ENCODE results near the gene MAPKAP1.
"Not testable (repeated sequence)": the region's sequence is repeated elsewhere in the genome, so short reads cannot be mapped to it uniquely, and the experiment has no call there.

MAPKAP1 gene

DNA sequence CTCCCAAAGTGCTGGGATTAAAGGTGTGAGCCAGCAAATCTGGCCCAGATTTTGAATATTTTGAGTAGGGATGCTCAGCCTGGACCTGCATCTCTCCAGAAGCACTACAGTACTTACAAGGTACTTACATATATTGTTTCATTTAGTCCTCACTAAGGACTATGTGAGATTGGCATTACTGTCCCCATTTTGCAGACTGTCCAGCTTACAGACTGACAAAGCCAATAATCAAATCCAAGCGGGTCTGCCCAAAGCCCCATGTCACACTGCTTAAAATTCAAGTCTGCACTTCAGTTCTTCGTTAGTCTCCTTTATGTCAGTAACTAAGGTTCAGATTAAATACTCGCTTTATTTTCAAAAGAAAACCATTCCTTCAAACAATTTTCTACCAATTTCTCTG, 7.1 kb downstream of the MAPKAP1 start:
- Histone ChIP-seq H3K56ac (ENCODE audit: low read length) (no peak overlapping the region), H3K27me3 (ENCODE audit: insufficient read depth, low read length, poor library complexity) (no peaks in the 10 kb centered on the region), H2BK5ac (ENCODE audit: low read length) (no peak overlapping the region), H3K4me3 (ENCODE audit: low read length) (no peak overlapping the region), H4K5ac (ENCODE audit: low read length) (no peak overlapping the region), H2AK5ac (ENCODE audit: low read length) (no peak overlapping the region), H3K4me2 (ENCODE audit: low read length) (no peak overlapping the region), H3K18ac (ENCODE audit: low read length) (no peak overlapping the region), H2BK15ac (replicated peaks; ENCODE audit: low read depth) (no peak overlapping the region), H3K79me1 (ENCODE audit: low read length) (no peaks in the 10 kb centered on the region), H3K27ac (ENCODE audit: low read depth, low read length) (no peak overlapping the region), H3K36me3 (ENCODE audit: control insufficient read depth, insufficient read depth, low read length) (no peaks in the 10 kb centered on the region), H3K9ac (ENCODE audit: low read length) (no peak overlapping the region), H4K8ac (ENCODE audit: low read depth, low read length) (no peak overlapping the region), H3K4me1 (ENCODE audit: control insufficient read depth, low read depth, low read length) (peaks cover 2% of the 10 kb centered on the region), H3K79me2 (ENCODE audit: control insufficient read depth, insufficient read depth, low read length) (peaks cover 31% of the 10 kb centered on the region), H2BK120ac (ENCODE audit: low read depth, low read length) (no peak overlapping the region), H3K23ac (ENCODE audit: low read length) (no peak overlapping the region), H3K4ac (ENCODE audit: low read depth, low read length) (no peak overlapping the region)
- 100% methylated on average over 1 of the region's 3 CpGs for whole genome bisulfite sequencing (ENCODE audit: extremely low coverage, insufficient coverage, low lambda C conversion rate)
- no peak for DNase-seq

DNA sequence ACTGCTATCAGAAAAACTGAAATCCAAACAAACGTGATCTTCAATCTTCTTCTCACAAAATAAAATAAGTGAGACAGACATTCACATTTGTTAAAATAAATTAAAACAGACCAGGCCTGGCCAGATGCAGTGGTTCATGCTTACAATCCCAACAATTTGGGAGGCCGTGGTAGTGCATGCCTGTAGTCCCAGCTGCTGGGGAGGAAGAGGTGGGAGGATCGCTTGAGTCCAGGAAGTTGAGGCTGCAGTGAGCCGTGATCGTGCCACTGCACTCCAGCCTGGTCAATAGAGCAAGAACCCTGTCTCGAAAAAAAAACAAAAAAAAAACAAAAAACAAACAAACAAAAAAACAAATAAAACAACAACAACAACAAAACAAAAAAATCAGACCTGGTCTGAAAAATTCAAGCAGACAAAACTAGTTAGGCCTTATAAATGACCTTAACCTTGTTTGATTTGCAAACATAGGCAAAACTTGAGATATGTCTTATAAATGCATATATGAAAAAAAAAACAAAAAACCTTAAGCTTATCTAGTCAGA, 10.8 kb downstream of the MAPKAP1 start:
- no peak overlapping the region for H2BK5ac ChIP-seq (ENCODE audit: low read length)
- DNase-seq: peak; percentile 36
- H3K27ac ChIP-seq (ENCODE audit: low read depth, low read length): no peak overlapping the region

DNA sequence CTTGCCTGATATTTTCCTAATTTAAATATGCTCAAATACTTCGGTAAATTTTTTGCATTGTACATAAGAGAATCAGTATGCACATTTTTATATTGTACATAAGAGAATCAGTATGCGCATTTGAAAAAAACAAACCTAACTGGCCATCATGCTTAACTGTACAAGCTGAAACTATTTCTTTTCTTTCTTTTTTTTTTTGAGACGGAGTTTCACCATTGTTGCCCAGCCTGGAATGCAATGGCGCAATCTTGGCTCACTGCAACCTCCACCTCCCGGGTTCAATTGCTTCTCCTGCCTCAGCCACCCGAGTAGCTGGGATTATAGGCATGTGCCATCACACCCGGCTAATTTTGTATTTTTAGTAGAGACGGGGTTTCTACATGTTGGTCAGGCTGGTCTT, 11.5 kb downstream of the MAPKAP1 start:
- not testable (repeated sequence) for H3K27me3 ChIP-seq (ENCODE audit: insufficient read depth, low read length, poor library complexity); H2BK15ac ChIP-seq (replicated peaks; ENCODE audit: low read depth); H4K5ac ChIP-seq (ENCODE audit: low read length); H2BK120ac ChIP-seq (ENCODE audit: low read depth, low read length); H3K18ac ChIP-seq (ENCODE audit: low read length); H3K4me2 ChIP-seq (ENCODE audit: low read length); H3K79me1 ChIP-seq (ENCODE audit: low read length); H2AK5ac ChIP-seq (ENCODE audit: low read length); H3K36me3 ChIP-seq (ENCODE audit: control insufficient read depth, insufficient read depth, low read length); H3K9ac ChIP-seq (ENCODE audit: low read length); H3K4me3 ChIP-seq (ENCODE audit: low read length); H4K8ac ChIP-seq (ENCODE audit: low read depth, low read length); H3K27ac ChIP-seq (ENCODE audit: low read depth, low read length); DNase-seq; H2BK5ac ChIP-seq (ENCODE audit: low read length); H3K4ac ChIP-seq (ENCODE audit: low read depth, low read length); H3K56ac ChIP-seq (ENCODE audit: low read length); H3K23ac ChIP-seq (ENCODE audit: low read length); H3K4me1 ChIP-seq (ENCODE audit: control insufficient read depth, low read depth, low read length)
- no CpG with 5 or more reads among the region's 8 CpGs for WGBS (ENCODE audit: extremely low coverage, insufficient coverage, low lambda C conversion rate)
- peaks cover 19% of the 10 kb centered on the region for H3K79me2 ChIP-seq (ENCODE audit: control insufficient read depth, insufficient read depth, low read length)

More for the DNA sequence above, 10.8 kb downstream of the MAPKAP1 start:
- H3K4me3 ChIP-seq (ENCODE audit: low read length): no peak overlapping the region
- no peaks in the 10 kb centered on the region for H3K4me1 ChIP-seq (ENCODE audit: control insufficient read depth, low read depth, low read length)
- no peak overlapping the region for H2AK5ac ChIP-seq (ENCODE audit: low read length)
- H3K18ac ChIP-seq (ENCODE audit: low read length): no peak overlapping the region
- H2BK15ac ChIP-seq (replicated peaks; ENCODE audit: low read depth): no peak overlapping the region
- no peaks in the 10 kb centered on the region for H3K36me3 ChIP-seq (ENCODE audit: control insufficient read depth, insufficient read depth, low read length)
- H4K8ac ChIP-seq (ENCODE audit: low read depth, low read length): no peak overlapping the region
- H4K5ac ChIP-seq (ENCODE audit: low read length): no peak overlapping the region
- WGBS (ENCODE audit: extremely low coverage, insufficient coverage, low lambda C conversion rate): 100% methylated on average over 1 of the region's 6 CpGs
- H3K56ac ChIP-seq (ENCODE audit: low read length): no peak overlapping the region
- no peaks in the 10 kb centered on the region for H3K27me3 ChIP-seq (ENCODE audit: insufficient read depth, low read length, poor library complexity)
- H3K4me2 ChIP-seq (ENCODE audit: low read length): no peak overlapping the region
- peak overlapping the region; percentile 16 for H3K4ac ChIP-seq (ENCODE audit: low read depth, low read length)
- no peak overlapping the region for H3K23ac ChIP-seq (ENCODE audit: low read length)
- no peak overlapping the region for H3K9ac ChIP-seq (ENCODE audit: low read length)
- H3K79me2 ChIP-seq (ENCODE audit: control insufficient read depth, insufficient read depth, low read length): peaks cover 17% of the 10 kb centered on the region
- no peaks in the 10 kb centered on the region for H3K79me1 ChIP-seq (ENCODE audit: low read length)
- H2BK120ac ChIP-seq (ENCODE audit: low read depth, low read length): no peak overlapping the region

DNA sequence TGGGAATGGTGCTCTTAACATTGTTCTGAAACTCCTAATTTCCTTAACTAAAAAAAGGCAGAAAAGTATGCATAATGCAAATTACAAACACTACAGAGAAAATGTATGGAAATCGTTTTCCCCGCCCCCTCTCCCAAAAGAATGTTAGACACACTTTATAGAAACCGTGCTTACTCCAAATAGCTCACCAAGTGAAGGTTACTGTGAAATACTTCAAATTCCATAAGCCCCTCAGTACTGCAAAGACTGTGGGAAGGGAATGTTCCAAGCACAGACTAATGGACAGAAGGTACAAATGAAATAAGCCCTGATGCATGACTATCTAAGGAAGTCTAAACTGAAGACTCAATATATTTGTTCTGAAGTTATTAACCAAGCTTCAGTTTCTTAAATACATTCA, 12.5 kb downstream of the MAPKAP1 start:
- no peak overlapping the region for H2BK5ac ChIP-seq (ENCODE audit: low read length)
- no peaks in the 10 kb centered on the region for H3K79me1 ChIP-seq (ENCODE audit: low read length)
- H2BK15ac ChIP-seq (replicated peaks; ENCODE audit: low read depth): no peak overlapping the region
- H4K5ac ChIP-seq (ENCODE audit: low read length): no peak overlapping the region
- no CpG with 5 or more reads among the region's 3 CpGs for WGBS (ENCODE audit: extremely low coverage, insufficient coverage, low lambda C conversion rate)
- H3K36me3 ChIP-seq (ENCODE audit: control insufficient read depth, insufficient read depth, low read length): no peaks in the 10 kb centered on the region
- H2BK120ac ChIP-seq (ENCODE audit: low read depth, low read length): no peak overlapping the region
- no peak overlapping the region for H3K23ac ChIP-seq (ENCODE audit: low read length)
- DNase-seq: peak; percentile 88
- H3K4me1 ChIP-seq (ENCODE audit: control insufficient read depth, low read depth, low read length): no peaks in the 10 kb centered on the region
- no peak overlapping the region for H3K4me2 ChIP-seq (ENCODE audit: low read length)
- no peak overlapping the region for H3K4me3 ChIP-seq (ENCODE audit: low read length)
- H3K56ac ChIP-seq (ENCODE audit: low read length): no peak overlapping the region
- no peak overlapping the region for H3K9ac ChIP-seq (ENCODE audit: low read length)
- H3K79me2 ChIP-seq (ENCODE audit: control insufficient read depth, insufficient read depth, low read length): peaks cover 21% of the 10 kb centered on the region
- no peak overlapping the region for H3K18ac ChIP-seq (ENCODE audit: low read length)
- H3K27me3 ChIP-seq (ENCODE audit: insufficient read depth, low read length, poor library complexity): no peaks in the 10 kb centered on the region
- H3K4ac ChIP-seq (ENCODE audit: low read depth, low read length): no peak overlapping the region
- H2AK5ac ChIP-seq (ENCODE audit: low read length): no peak overlapping the region
- H4K8ac ChIP-seq (ENCODE audit: low read depth, low read length): no peak overlapping the region
- no peak overlapping the region for H3K27ac ChIP-seq (ENCODE audit: low read depth, low read length)

DNA sequence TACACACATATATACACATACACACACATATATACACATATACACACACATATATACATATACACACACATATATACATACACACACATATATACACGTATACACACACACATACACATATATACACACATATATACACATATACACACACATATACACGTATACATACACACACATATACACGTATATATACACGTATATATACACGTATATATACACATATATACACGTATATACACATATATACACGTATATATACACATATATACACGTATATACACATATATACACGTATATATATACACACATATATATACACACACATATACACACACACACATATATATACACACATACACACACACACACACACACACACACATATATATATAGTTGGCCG, 13.5 kb downstream of the MAPKAP1 start:
- H4K8ac ChIP-seq (ENCODE audit: low read depth, low read length); H2BK5ac ChIP-seq (ENCODE audit: low read length); H3K4me1 ChIP-seq (ENCODE audit: control insufficient read depth, low read depth, low read length); H2BK15ac ChIP-seq (replicated peaks; ENCODE audit: low read depth); H3K23ac ChIP-seq (ENCODE audit: low read length); H4K5ac ChIP-seq (ENCODE audit: low read length); H3K18ac ChIP-seq (ENCODE audit: low read length); H3K4me3 ChIP-seq (ENCODE audit: low read length); H2BK120ac ChIP-seq (ENCODE audit: low read depth, low read length); H3K79me1 ChIP-seq (ENCODE audit: low read length); H3K36me3 ChIP-seq (ENCODE audit: control insufficient read depth, insufficient read depth, low read length); H3K9ac ChIP-seq (ENCODE audit: low read length); H3K4me2 ChIP-seq (ENCODE audit: low read length); H3K27ac ChIP-seq (ENCODE audit: low read depth, low read length); H3K56ac ChIP-seq (ENCODE audit: low read length); H3K4ac ChIP-seq (ENCODE audit: low read depth, low read length); DNase-seq; H3K27me3 ChIP-seq (ENCODE audit: insufficient read depth, low read length, poor library complexity); H2AK5ac ChIP-seq (ENCODE audit: low read length): not testable (repeated sequence)
- 100% methylated on average over 9 of the region's 10 CpGs for WGBS (ENCODE audit: extremely low coverage, insufficient coverage, low lambda C conversion rate)
- peaks cover 20% of the 10 kb centered on the region for H3K79me2 ChIP-seq (ENCODE audit: control insufficient read depth, insufficient read depth, low read length)

DNA sequence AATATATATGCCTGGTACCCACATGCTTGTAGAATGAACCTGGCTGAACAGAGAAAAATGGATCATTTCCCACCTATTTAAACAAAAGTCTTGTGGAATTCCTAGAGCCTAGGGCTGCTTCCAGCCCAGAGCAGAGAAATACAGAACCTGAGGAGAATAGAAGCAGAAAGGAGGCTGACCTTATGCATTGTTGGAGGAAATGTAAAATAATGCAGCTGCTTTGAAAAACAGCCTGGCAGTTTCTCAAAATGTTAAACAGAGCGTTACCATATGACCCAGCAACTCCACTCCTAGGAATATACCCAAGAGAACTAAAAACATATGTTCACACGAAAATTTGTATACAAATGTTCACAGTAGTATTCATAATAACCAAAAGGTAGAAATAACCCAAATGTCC, 15.1 kb downstream of the MAPKAP1 start:
- Histone ChIP-seq H3K4me2 (ENCODE audit: low read length) (no peak overlapping the region), H3K4me3 (ENCODE audit: low read length) (no peak overlapping the region), H3K23ac (ENCODE audit: low read length) (no peak overlapping the region), H3K56ac (ENCODE audit: low read length) (no peak overlapping the region), H3K79me2 (ENCODE audit: control insufficient read depth, insufficient read depth, low read length) (peaks cover 17% of the 10 kb centered on the region), H4K5ac (ENCODE audit: low read length) (no peak overlapping the region), H2BK15ac (replicated peaks; ENCODE audit: low read depth) (no peak overlapping the region), H2BK120ac (ENCODE audit: low read depth, low read length) (no peak overlapping the region), H2BK5ac (ENCODE audit: low read length) (no peak overlapping the region), H3K9ac (ENCODE audit: low read length) (no peak overlapping the region), H2AK5ac (ENCODE audit: low read length) (no peak overlapping the region), H3K4me1 (ENCODE audit: control insufficient read depth, low read depth, low read length) (no peaks in the 10 kb centered on the region), H3K27ac (ENCODE audit: low read depth, low read length) (peak overlapping the region; percentile 40), H3K27me3 (ENCODE audit: insufficient read depth, low read length, poor library complexity) (no peaks in the 10 kb centered on the region), H3K4ac (ENCODE audit: low read depth, low read length) (no peak overlapping the region), H3K79me1 (ENCODE audit: low read length) (peaks cover 3% of the 10 kb centered on the region), H4K8ac (ENCODE audit: low read depth, low read length) (no peak overlapping the region), H3K36me3 (ENCODE audit: control insufficient read depth, insufficient read depth, low read length) (no peaks in the 10 kb centered on the region), H3K18ac (ENCODE audit: low read length) (no peak overlapping the region)
- DNase-seq: no peak
- no CpG with 5 or more reads among the region's 2 CpGs for WGBS (ENCODE audit: extremely low coverage, insufficient coverage, low lambda C conversion rate)
